Measurements from ENCODE around the gene NUP93. TPM values are rescaled to one million over a fixed set of nuclear protein-coding genes. Genes with fewer than 3 reads are reported as not detected.

The NUP93 gene
- 67.8 and 83.1 TPM in 2 replicates for total RNA-seq

DNA sequence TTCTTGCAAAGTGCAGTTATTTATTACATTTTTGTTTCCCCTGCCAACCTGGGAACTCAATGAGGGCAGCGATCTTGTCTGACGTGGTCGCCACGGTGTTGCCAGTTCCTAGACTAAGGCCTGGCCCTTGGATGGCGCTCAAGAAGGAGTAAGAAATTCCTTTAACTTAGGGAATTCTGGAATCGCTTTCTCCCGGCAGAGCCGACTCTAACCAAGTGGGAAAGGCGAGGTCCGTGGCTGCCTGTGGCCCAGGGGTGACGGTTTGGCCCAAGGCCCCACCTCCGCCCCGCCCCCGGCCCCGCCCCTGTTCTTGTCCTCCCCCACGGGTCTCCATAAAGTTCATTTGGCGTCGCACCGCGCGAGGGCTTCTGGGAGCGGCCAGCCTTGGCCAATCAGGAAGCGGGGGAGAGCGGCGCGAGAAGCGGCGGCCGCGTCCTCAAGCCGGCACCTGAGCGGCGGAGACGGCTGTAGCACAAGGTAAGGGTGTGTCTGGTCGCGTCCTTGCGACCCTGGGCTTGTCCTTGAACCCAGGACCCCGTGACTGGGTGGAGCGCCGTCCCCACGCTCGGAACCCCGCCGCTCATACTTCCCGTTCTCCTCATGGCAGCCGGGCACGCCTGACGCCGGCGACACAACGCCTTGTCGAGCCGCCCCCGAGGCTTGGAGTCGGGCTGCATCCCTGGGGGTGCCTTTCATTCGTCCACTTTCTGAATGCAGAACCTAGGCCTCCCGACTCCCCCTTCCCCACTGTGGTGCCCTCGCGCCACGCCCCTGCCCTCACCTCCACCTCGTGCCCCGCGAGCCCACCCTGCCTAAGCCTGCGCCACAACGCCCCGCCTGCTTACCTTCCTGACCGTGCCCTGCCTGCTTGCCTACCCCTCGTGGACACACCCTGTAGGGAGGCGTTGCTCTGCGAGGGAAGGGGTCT is at the start of gene NUP93:
Gene NUP93 (plus strand): TSS at position 395 of the 928 bp plus-strand sequence. CDS start 18,119 bp downstream, outside the sequence.

DNA sequence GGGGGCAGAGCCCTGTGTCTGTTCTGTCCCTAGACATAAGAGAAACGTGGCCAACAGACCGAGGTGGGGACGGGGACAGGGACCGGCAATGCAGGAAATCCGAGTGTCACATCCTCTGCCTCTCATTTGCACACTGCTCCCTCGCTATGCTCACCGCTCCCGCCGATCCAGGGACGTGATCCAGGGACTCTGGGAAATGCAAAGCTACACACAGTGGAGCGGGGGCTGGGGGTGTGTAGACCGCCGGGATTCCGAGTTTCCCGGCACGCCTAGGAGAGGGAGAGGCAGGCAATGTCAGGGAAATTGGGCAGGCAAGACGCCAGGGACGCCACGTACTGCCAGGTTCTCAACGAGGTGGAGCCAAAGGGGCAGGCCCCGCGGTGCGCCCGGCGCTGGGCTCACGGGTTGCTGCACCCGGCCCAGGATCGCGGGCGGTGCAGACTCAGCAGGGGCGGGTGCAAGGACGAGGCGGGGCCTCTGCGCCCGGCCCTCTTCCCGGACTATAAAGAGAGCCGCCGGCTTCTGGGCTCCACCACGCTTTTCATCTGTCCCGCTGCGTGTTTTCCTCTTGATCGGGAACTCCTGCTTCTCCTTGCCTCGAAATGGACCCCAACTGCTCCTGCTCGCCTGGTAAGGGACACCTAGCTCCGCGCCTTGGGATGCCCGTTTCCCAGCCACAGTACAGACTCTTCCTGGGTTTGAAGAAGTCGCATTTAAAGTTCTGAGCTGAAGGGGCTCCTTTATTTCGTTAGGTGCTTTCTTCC is 47.8 kb upstream of the NUP93 start, which contains the start of gene MT1X:
Gene MT1X (plus strand): TSS at position 532 of the 764 bp plus-strand sequence. CDS start 71 bp downstream, at position 603.

DNA sequence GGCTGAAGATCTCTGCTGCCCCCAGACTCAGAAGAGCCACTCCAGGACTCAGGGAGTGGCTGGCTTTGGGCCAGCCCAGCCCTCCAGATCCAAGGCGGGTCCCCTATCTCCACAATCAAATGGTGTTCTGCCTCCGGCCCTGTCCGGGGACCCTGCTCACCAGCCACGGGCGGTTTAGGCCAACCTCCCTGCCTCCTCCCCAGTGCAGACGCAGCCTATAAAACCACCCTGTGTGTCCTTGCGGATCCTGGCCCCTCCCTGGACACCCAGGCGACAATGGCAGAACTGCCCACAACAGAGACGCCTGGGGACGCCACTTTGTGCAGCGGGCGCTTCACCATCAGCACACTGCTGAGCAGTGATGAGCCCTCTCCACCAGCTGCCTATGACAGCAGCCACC is 135.0 kb downstream of the NUP93 start, which contains the start of gene SLC12A3:
Gene SLC12A3 (plus strand): TSS at position 248 of the 400 bp plus-strand sequence. CDS start 29 bp downstream, at position 277.

Other genes starting within 250 kb of the NUP93 start
- gene BBS2, start 210.1 kb upstream of the NUP93 start, total RNA-seq: 26.4 and 34.7 TPM in 2 replicates
- not detected in 2 replicates for gene MT4, start 165.1 kb upstream of the NUP93 start, total RNA-seq
- gene MT3, start 140.6 kb upstream of the NUP93 start, total RNA-seq: not detected in 2 replicates
- 41.6 and 86.4 TPM in 2 replicates for gene MT2A, start 121.5 kb upstream of the NUP93 start, total RNA-seq
- 64.6 and 115 TPM in 2 replicates for gene MT1E, start 104.3 kb upstream of the NUP93 start, total RNA-seq
- gene MT1M, start 97.5 kb upstream of the NUP93 start, total RNA-seq: 2.5 and 4.2 TPM in 2 replicates
- gene MT1A, start 91.5 kb upstream of the NUP93 start, total RNA-seq: 0.65 and 0.69 TPM in 2 replicates
- gene MT1B, start 78.2 kb upstream of the NUP93 start, total RNA-seq: not detected in 2 replicates
- 0.69 and 1.5 TPM in 2 replicates for gene MT1F, start 72.2 kb upstream of the NUP93 start, total RNA-seq
- not detected in 2 replicates for gene MT1G, start 62.1 kb upstream of the NUP93 start, total RNA-seq
- not detected in 2 replicates for gene MT1H, start 60.3 kb upstream of the NUP93 start, total RNA-seq
- gene MT1X, start 47.7 kb upstream of the NUP93 start, total RNA-seq: 7.9 and 13.8 TPM in 2 replicates
- gene SLC12A3, start 135.1 kb downstream of the NUP93 start, total RNA-seq: not detected in 2 replicates
- gene HERPUD1, start 202.0 kb downstream of the NUP93 start, total RNA-seq: 38.7 and 106 TPM in 2 replicates
- gene CETP, start 231.8 kb downstream of the NUP93 start, total RNA-seq: 4.8 and 15.9 TPM in 2 replicates

Measured in bladder microvascular endothelial cell (primary cell).